Loucy (cell line): ENCODE measurements around the gene ANK3.

Experiments used
- H2AFZ ChIP-seq: fragments of 200-600 bp; sonication (generic); 2 replicates; pipeline ENCODE4 v1.6.0; 2016; ENCODE audit warnings: antibody characterized with exemption, mild to moderate bottlenecking, low read length, moderate library complexity
- H3F3A ChIP-seq: fragments of 200-600 bp; 2 replicates; pipeline ENCODE4 v1.6.0; 2016; ENCODE audit warnings: antibody characterized with exemption, low read depth, mild to moderate bottlenecking
- H3K27me3 ChIP-seq: fragments of 200-600 bp; sonication (generic); 2 replicates; pipeline ENCODE4 v1.6.1; 2014; ENCODE audit warnings: low read length, mild to moderate bottlenecking; ENCODE audit not compliant: insufficient read depth, poor library complexity, severe bottlenecking
- H3K36me3 ChIP-seq: fragments of 200-600 bp; sonication (generic); 2 replicates; pipeline ENCODE4 v1.6.1; 2016; ENCODE audit warnings: low read length; ENCODE audit not compliant: insufficient read depth
- H3K4me1 ChIP-seq: fragments of 200-600 bp; sonication (generic); 2 replicates; pipeline ENCODE4 v1.5.1; 2014; ENCODE audit warnings: low read length, mild to moderate bottlenecking; ENCODE audit not compliant: insufficient read depth, poor library complexity, severe bottlenecking
- H3K4me2 ChIP-seq: fragments of 200-600 bp; sonication (generic); 2 replicates; pipeline ENCODE4 v1.6.0; 2014; ENCODE audit warnings: antibody characterized with exemption, low read length, low read depth, mild to moderate bottlenecking; ENCODE audit not compliant: poor library complexity, severe bottlenecking
- H3K4me3 ChIP-seq: fragments of 200-600 bp; sonication (generic); 2 replicates; pipeline ENCODE4 v1.5.1; 2014; ENCODE audit warnings: low read length, mild to moderate bottlenecking, mixed read lengths; ENCODE audit not compliant: poor library complexity, severe bottlenecking
- H3K79me2 ChIP-seq: fragments of 200-600 bp; sonication (generic); 2 replicates; pipeline ENCODE4 v1.6.1; 2014; ENCODE audit warnings: low read length; ENCODE audit not compliant: insufficient read depth
- H3K9ac ChIP-seq: fragments of 200-600 bp; sonication (generic); 2 replicates; pipeline ENCODE4 v1.6.0; 2014; ENCODE audit warnings: mild to moderate bottlenecking, low read depth, low read length, moderate library complexity; ENCODE audit not compliant: poor library complexity, severe bottlenecking
- H3K9me2 ChIP-seq: fragments of 200-600 bp; sonication (generic); replicated peaks from 2 replicates; pipeline ENCODE4 v1.6.1; 2016; ENCODE audit warnings: low read depth, low read length, mixed read lengths
- H3K9me3 ChIP-seq: fragments of 200-600 bp; sonication (generic); 2 replicates; pipeline ENCODE4 v1.6.1; 2014; ENCODE audit warnings: mild to moderate bottlenecking, antibody characterized with exemption, low read length, low read depth; ENCODE audit not compliant: insufficient read depth
- H4K20me1 ChIP-seq: fragments of 200-600 bp; sonication (generic); 2 replicates; pipeline ENCODE4 v1.6.0; 2014; ENCODE audit warnings: antibody characterized with exemption, low read length, mild to moderate bottlenecking; ENCODE audit not compliant: insufficient read depth, poor library complexity, severe bottlenecking
- EZH2phosphoT487 ChIP-seq: fragments of 200-600 bp; IDR thresholded peaks from 2 replicates; pipeline ENCODE4 v1.6.1; 2018; ENCODE audit warnings: antibody characterized with exemption, mild to moderate bottlenecking, moderate library complexity, borderline replicate concordance
- TF ChIP-seq, protein P1 (sequence below): fragments of 200-600 bp; sonication (generic); conservative IDR thresholded peaks from 2 replicates; pipeline ENCODE4 v1.5.1; 2014; ENCODE audit warnings: mild to moderate bottlenecking, antibody characterized with exemption, low read length

The ANK3 gene

DNA sequence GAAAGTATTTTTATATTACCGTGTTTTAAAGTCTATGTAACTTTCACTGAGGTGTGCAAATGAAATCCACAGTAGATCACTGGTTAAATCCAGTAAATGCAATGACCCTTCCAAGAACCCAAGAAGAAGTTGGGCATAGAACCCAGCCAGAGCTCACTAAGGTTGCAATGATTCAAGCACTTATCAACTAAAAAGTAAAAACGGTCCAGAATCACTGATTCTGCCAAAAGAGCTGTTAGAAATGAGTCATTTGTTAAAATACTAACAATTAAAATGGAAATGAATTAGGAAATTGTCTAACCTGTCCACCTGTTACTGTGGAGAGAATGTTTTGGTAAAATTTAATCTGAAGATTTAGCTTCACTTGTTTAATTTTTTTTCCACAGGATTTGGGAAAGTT, 74.4 kb downstream of the ANK3 start:
- H3K4me2 ChIP-seq: no peak overlapping the region
- H3K9me3 ChIP-seq: no peaks in the 10 kb centered on the region
- no peaks in the 10 kb centered on the region for H3F3A ChIP-seq
- no peaks in the 10 kb centered on the region for H3K9me2 ChIP-seq
- H2AFZ ChIP-seq: no peak overlapping the region
- H3K36me3 ChIP-seq: no peaks in the 10 kb centered on the region
- no peaks in the 10 kb centered on the region for H3K79me2 ChIP-seq
- no peaks in the 10 kb centered on the region for H4K20me1 ChIP-seq
- no peaks in the 10 kb centered on the region for H3K27me3 ChIP-seq
- H3K4me3 ChIP-seq: no peak overlapping the region
- TF ChIP-seq, protein P1, sequence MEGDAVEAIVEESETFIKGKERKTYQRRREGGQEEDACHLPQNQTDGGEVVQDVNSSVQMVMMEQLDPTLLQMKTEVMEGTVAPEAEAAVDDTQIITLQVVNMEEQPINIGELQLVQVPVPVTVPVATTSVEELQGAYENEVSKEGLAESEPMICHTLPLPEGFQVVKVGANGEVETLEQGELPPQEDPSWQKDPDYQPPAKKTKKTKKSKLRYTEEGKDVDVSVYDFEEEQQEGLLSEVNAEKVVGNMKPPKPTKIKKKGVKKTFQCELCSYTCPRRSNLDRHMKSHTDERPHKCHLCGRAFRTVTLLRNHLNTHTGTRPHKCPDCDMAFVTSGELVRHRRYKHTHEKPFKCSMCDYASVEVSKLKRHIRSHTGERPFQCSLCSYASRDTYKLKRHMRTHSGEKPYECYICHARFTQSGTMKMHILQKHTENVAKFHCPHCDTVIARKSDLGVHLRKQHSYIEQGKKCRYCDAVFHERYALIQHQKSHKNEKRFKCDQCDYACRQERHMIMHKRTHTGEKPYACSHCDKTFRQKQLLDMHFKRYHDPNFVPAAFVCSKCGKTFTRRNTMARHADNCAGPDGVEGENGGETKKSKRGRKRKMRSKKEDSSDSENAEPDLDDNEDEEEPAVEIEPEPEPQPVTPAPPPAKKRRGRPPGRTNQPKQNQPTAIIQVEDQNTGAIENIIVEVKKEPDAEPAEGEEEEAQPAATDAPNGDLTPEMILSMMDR: no peak
- no peak for TF ChIP-seq EZH2phosphoT487
- H3K9ac ChIP-seq: no peak overlapping the region
- H3K4me1 ChIP-seq: no peaks in the 10 kb centered on the region

DNA sequence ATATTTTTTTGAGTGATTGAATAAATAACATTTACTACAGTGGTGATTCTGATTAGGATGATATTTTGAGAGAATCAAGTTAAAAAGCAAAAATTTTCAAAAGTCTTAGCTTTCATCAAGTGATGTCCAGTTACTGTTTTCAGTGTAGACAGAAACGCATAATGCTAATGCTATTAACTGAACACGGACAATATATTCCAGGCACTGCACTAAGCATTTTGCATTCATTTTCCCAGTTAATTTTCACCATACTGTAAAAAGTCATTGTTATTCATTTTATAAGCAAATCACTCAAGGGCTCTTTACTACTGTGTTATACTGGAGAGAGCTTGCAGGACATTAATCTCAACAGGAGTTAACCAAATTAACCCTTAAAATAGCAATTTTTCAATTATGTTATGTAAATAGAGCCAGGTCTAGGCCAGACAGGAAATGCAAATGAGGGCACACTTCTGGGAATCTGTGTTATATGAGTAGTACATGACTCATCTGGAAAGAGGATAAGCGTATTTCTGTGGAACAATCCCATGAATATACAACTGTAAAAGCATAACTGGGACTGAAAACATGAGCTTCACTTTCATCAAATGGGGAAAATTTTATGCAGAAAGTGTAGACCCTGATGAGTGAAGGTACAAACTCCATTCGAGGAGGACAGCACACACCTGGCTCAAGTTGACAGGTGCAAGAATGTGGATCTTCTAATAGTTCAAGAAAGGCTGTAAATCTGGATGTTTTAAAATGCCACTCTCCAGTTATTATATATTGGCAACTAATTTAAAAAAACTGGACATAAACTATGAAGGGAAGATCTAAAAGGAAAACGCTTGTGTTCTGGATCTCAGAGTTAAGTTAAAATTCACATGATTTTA, 75.4 kb downstream of the ANK3 start:
- no peak overlapping the region for H3K4me3 ChIP-seq
- H2AFZ ChIP-seq: no peak overlapping the region
- no peaks in the 10 kb centered on the region for H3K9me3 ChIP-seq
- H3K4me1 ChIP-seq: no peaks in the 10 kb centered on the region
- H3F3A ChIP-seq: no peaks in the 10 kb centered on the region
- H3K27me3 ChIP-seq: no peaks in the 10 kb centered on the region
- H4K20me1 ChIP-seq: no peaks in the 10 kb centered on the region
- H3K9ac ChIP-seq: no peak overlapping the region
- H3K36me3 ChIP-seq: no peaks in the 10 kb centered on the region
- H3K9me2 ChIP-seq: no peaks in the 10 kb centered on the region
- TF ChIP-seq, protein P1: no peak
- TF ChIP-seq EZH2phosphoT487: no peak
- H3K4me2 ChIP-seq: no peak overlapping the region
- no peaks in the 10 kb centered on the region for H3K79me2 ChIP-seq

DNA sequence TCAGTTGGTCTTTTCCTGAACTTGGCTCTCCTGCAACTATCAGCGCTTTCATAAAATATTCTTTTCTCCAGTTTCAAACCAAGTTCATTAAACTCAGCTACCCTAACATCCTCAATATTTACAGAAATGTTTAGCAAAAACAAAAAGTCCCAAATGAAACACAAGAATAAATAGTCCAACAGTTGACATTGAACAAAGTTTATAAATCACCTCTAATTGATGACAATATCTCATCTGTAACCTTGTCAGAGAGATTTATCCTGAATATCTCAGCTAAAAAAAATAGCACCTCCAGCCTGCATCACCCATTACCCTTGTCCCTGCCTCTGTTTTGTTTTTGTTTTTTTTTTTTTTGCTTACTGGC, 76.1 kb downstream of the ANK3 start:
- no peaks in the 10 kb centered on the region for H3F3A ChIP-seq
- H4K20me1 ChIP-seq: no peaks in the 10 kb centered on the region
- no peak overlapping the region for H2AFZ ChIP-seq
- H3K27me3 ChIP-seq: no peaks in the 10 kb centered on the region
- no peak overlapping the region for H3K4me3 ChIP-seq
- TF ChIP-seq, protein P1: no peak
- no peak for TF ChIP-seq EZH2phosphoT487
- H3K9me3 ChIP-seq: no peaks in the 10 kb centered on the region
- no peaks in the 10 kb centered on the region for H3K79me2 ChIP-seq
- no peaks in the 10 kb centered on the region for H3K36me3 ChIP-seq
- H3K9ac ChIP-seq: no peak overlapping the region
- no peaks in the 10 kb centered on the region for H3K9me2 ChIP-seq
- H3K4me1 ChIP-seq: no peaks in the 10 kb centered on the region
- H3K4me2 ChIP-seq: no peak overlapping the region
